ENCODE results near the gene CAPN7.

CAPN7 gene

DNA sequence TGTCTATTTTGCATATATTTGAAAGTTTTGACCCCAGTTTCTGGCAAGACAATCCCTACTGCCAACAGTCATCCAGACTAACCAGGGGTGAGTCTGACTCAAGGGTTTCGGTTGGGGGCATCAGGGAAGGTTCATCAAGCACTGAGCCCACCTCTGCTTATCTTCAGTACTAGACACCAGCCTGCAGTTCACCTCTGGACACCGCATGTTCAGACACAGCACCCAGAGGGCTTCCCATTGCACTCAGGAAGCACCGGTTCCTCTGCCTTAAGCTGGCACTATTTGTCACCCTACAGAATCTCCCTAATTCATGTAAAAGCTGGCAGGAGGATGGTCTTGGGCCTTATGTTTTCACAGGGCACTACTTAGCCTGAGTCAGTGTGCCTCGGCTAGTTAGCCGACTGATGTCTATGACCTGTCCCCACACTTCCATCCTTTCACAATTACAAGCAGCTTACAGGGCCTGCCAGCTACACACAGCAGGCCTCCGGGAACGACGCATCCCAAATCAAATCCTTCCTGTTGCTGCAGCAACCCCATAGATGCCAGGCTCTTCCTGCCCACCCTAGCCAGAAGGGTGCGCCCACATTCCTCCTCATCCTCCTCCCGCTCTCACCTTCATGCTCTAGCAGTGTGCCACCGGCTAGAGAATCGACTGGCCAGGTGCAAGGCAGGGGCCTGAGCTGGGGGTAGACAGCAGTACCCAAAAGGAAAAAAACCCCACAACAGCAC, 73.8 kb downstream of the CAPN7 start:
- H3F3A ChIP-seq (ENCODE audit: insufficient read depth, low read length): no peaks in the 10 kb centered on the region
- H3K4me1 ChIP-seq (ENCODE audit: low read length): peaks cover 15% of the 10 kb centered on the region
- H3K36me3 ChIP-seq (replicated peaks; ENCODE audit: insufficient read depth, low read length): no peaks in the 10 kb centered on the region
- no peaks in the 10 kb centered on the region for H3K9me2 ChIP-seq (replicated peaks; ENCODE audit: insufficient read depth, low read length)
- no peak overlapping the region for H3K4me2 ChIP-seq (ENCODE audit: low read depth, low read length)
- H3K4me3 ChIP-seq (ENCODE audit: low read length): no peak overlapping the region
- H3K79me2 ChIP-seq (ENCODE audit: low read length): no peaks in the 10 kb centered on the region
- no peak overlapping the region for H2AFZ ChIP-seq (ENCODE audit: low read length)
- H3K27ac ChIP-seq (ENCODE audit: low read length): no peak overlapping the region
- no peaks in the 10 kb centered on the region for H4K20me1 ChIP-seq (ENCODE audit: insufficient read depth, low read length)
- H3K9me3 ChIP-seq (replicated peaks; ENCODE audit: insufficient read depth, low read length): no peaks in the 10 kb centered on the region
- DNase-seq: no peak
- H3K27me3 ChIP-seq (replicated peaks; ENCODE audit: insufficient read depth, low read length): no peaks in the 10 kb centered on the region
- no peak for TF ChIP-seq EZH2phosphoT487 (IDR thresholded peaks at IDR 0.05; ENCODE audit: low read length)
- TF ChIP-seq, protein P1, sequence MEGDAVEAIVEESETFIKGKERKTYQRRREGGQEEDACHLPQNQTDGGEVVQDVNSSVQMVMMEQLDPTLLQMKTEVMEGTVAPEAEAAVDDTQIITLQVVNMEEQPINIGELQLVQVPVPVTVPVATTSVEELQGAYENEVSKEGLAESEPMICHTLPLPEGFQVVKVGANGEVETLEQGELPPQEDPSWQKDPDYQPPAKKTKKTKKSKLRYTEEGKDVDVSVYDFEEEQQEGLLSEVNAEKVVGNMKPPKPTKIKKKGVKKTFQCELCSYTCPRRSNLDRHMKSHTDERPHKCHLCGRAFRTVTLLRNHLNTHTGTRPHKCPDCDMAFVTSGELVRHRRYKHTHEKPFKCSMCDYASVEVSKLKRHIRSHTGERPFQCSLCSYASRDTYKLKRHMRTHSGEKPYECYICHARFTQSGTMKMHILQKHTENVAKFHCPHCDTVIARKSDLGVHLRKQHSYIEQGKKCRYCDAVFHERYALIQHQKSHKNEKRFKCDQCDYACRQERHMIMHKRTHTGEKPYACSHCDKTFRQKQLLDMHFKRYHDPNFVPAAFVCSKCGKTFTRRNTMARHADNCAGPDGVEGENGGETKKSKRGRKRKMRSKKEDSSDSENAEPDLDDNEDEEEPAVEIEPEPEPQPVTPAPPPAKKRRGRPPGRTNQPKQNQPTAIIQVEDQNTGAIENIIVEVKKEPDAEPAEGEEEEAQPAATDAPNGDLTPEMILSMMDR (IDR thresholded peaks at IDR 0.05; ENCODE audit: low read length): no peak
- no peak for TF ChIP-seq EZH2 (optimal IDR thresholded peaks at IDR 0.05; ENCODE audit: low read depth, low read length)
- H3K9ac ChIP-seq (ENCODE audit: low read length): no peak overlapping the region

DNA sequence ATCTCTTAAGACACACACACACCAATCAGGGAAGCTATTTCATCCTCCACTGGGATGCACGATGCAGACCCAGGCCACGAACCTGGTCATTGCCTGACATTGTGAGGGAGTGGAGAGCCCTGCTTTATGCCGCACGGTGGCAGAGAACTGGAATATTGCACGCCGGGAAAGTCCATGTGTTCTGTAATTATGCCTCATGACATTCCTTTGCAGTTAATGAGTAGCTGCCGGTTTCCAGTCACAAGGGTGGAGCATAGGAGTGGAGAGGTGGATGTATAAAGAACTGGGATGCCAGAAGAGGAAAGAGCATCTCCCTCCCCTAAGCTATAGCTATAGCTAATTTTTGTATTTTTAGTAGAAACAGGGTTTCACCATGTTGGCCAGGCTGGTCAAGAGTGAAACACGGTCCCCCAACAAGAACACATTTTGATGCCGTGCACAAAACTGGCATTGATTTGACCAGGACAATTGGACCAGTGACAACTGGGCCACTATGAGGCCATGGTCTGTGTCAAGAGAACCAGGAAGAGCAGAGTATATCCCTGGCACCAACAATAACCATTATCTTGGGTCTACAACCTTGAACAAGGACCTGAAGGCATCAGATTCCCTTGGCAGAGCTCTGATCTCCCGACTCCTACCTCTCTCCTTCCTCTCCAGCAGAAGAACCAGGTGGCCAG, 74.9 kb downstream of the CAPN7 start:
- H3K27me3 ChIP-seq (replicated peaks; ENCODE audit: insufficient read depth, low read length): no peaks in the 10 kb centered on the region
- no peak for TF ChIP-seq EZH2 (optimal IDR thresholded peaks at IDR 0.05; ENCODE audit: low read depth, low read length)
- TF ChIP-seq, protein P1 (IDR thresholded peaks at IDR 0.05; ENCODE audit: low read length): no peak
- no peak for TF ChIP-seq EZH2phosphoT487 (IDR thresholded peaks at IDR 0.05; ENCODE audit: low read length)
- H3K79me2 ChIP-seq (ENCODE audit: low read length): no peaks in the 10 kb centered on the region
- no peaks in the 10 kb centered on the region for H3K9me2 ChIP-seq (replicated peaks; ENCODE audit: insufficient read depth, low read length)
- H3K9ac ChIP-seq (ENCODE audit: low read length): no peak overlapping the region
- H3K27ac ChIP-seq (ENCODE audit: low read length): no peak overlapping the region
- no peak for DNase-seq
- no peaks in the 10 kb centered on the region for H3K9me3 ChIP-seq (replicated peaks; ENCODE audit: insufficient read depth, low read length)
- H3K4me3 ChIP-seq (ENCODE audit: low read length): no peak overlapping the region
- H3K4me1 ChIP-seq (ENCODE audit: low read length): peaks cover 15% of the 10 kb centered on the region
- no peaks in the 10 kb centered on the region for H4K20me1 ChIP-seq (ENCODE audit: insufficient read depth, low read length)
- H3K36me3 ChIP-seq (replicated peaks; ENCODE audit: insufficient read depth, low read length): no peaks in the 10 kb centered on the region
- no peaks in the 10 kb centered on the region for H3F3A ChIP-seq (ENCODE audit: insufficient read depth, low read length)
- H3K4me2 ChIP-seq (ENCODE audit: low read depth, low read length): no peak overlapping the region
- H2AFZ ChIP-seq (ENCODE audit: low read length): no peak overlapping the region

DNA sequence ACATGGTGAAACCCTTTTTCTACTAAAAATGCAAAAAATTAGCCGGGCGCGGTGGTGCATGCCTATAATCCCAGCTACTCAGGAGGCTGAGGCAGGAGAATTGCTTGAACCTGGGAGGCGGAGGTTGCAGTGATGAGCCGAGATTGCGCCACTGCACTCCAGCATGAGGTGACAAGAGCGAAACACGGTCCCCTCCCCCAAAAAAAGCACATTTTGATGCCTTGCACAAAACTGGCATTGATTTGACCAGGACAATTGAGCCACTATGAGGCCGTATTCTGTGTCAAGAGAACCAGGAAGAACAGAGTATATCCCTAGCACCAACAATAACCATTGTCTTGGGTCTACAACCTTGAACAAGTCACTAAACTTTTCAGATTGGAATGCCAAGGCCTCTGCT, 75.8 kb downstream of the CAPN7 start:
- H3K79me2 ChIP-seq (ENCODE audit: low read length): no peaks in the 10 kb centered on the region
- no peaks in the 10 kb centered on the region for H3K27me3 ChIP-seq (replicated peaks; ENCODE audit: insufficient read depth, low read length)
- no peak overlapping the region for H3K9ac ChIP-seq (ENCODE audit: low read length)
- no peak overlapping the region for H3K4me3 ChIP-seq (ENCODE audit: low read length)
- no peak overlapping the region for H3K4me2 ChIP-seq (ENCODE audit: low read depth, low read length)
- TF ChIP-seq EZH2 (optimal IDR thresholded peaks at IDR 0.05; ENCODE audit: low read depth, low read length): no peak
- TF ChIP-seq, protein P1 (IDR thresholded peaks at IDR 0.05; ENCODE audit: low read length): no peak
- TF ChIP-seq EZH2phosphoT487 (IDR thresholded peaks at IDR 0.05; ENCODE audit: low read length): no peak
- no peaks in the 10 kb centered on the region for H3K9me3 ChIP-seq (replicated peaks; ENCODE audit: insufficient read depth, low read length)
- H3F3A ChIP-seq (ENCODE audit: insufficient read depth, low read length): no peaks in the 10 kb centered on the region
- DNase-seq: no peak
- H3K4me1 ChIP-seq (ENCODE audit: low read length): peaks cover 15% of the 10 kb centered on the region
- H4K20me1 ChIP-seq (ENCODE audit: insufficient read depth, low read length): no peaks in the 10 kb centered on the region
- no peaks in the 10 kb centered on the region for H3K36me3 ChIP-seq (replicated peaks; ENCODE audit: insufficient read depth, low read length)
- H3K9me2 ChIP-seq (replicated peaks; ENCODE audit: insufficient read depth, low read length): no peaks in the 10 kb centered on the region
- H3K27ac ChIP-seq (ENCODE audit: low read length): no peak overlapping the region
- H2AFZ ChIP-seq (ENCODE audit: low read length): no peak overlapping the region
